ENCODE results near the gene ANGPTL4.

ANGPTL4 gene

DNA sequence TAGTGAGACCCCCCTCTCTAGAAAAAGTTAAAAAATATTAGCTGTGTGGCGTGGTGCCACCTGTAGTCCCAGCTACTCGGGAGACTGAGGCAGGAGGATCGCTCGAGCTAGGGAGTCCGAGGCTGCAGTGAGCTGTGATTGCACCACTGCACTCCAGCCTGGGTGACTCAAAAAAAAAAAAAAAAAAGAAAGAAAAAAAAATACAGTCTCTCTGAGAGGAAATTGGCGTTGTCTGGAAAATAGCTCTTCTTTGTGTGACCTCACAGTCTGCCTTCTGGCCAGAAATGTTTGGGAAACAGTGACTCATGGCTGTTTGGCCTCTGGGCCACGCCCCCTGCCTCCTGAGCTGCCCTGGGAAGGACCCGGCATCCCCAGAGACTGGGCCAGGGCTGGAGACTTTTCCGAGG is 59.9 kb downstream of the ANGPTL4 start:
- no peaks in the 10 kb centered on the region for H3K4me1 ChIP-seq (ENCODE audit: insufficient read depth, low read length, poor library complexity, severe bottlenecking)
- H3K4me3 ChIP-seq (ENCODE audit: low read length, poor library complexity, severe bottlenecking) = no peak overlapping the region
- TF ChIP-seq, protein P1, sequence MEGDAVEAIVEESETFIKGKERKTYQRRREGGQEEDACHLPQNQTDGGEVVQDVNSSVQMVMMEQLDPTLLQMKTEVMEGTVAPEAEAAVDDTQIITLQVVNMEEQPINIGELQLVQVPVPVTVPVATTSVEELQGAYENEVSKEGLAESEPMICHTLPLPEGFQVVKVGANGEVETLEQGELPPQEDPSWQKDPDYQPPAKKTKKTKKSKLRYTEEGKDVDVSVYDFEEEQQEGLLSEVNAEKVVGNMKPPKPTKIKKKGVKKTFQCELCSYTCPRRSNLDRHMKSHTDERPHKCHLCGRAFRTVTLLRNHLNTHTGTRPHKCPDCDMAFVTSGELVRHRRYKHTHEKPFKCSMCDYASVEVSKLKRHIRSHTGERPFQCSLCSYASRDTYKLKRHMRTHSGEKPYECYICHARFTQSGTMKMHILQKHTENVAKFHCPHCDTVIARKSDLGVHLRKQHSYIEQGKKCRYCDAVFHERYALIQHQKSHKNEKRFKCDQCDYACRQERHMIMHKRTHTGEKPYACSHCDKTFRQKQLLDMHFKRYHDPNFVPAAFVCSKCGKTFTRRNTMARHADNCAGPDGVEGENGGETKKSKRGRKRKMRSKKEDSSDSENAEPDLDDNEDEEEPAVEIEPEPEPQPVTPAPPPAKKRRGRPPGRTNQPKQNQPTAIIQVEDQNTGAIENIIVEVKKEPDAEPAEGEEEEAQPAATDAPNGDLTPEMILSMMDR (conservative IDR thresholded peaks at IDR 0.05; ENCODE audit: low read length) = no peak
- TF ChIP-seq EZH2phosphoT487 (IDR thresholded peaks at IDR 0.05; ENCODE audit: borderline replicate concordance) = no peak
- no peaks in the 10 kb centered on the region for H3K79me2 ChIP-seq (ENCODE audit: insufficient read depth, low read length)
- H3K9me3 ChIP-seq (ENCODE audit: insufficient read depth, low read depth, low read length) = no peaks in the 10 kb centered on the region
- H3K9me2 ChIP-seq (replicated peaks; ENCODE audit: low read depth, low read length) = no peaks in the 10 kb centered on the region
- H3K9ac ChIP-seq (ENCODE audit: low read depth, low read length, poor library complexity, severe bottlenecking) = no peak overlapping the region
- no peak overlapping the region for H3K4me2 ChIP-seq (ENCODE audit: low read depth, low read length, poor library complexity, severe bottlenecking)
- H3K27me3 ChIP-seq (ENCODE audit: insufficient read depth, low read length, poor library complexity, severe bottlenecking) = no peaks in the 10 kb centered on the region
- no peaks in the 10 kb centered on the region for H3K36me3 ChIP-seq (ENCODE audit: insufficient read depth, low read length)
- H2AFZ ChIP-seq (ENCODE audit: low read length) = no peak overlapping the region
- no peaks in the 10 kb centered on the region for H3F3A ChIP-seq (ENCODE audit: low read depth)
- no peaks in the 10 kb centered on the region for H4K20me1 ChIP-seq (ENCODE audit: insufficient read depth, low read length, poor library complexity, severe bottlenecking)
